ENCODE data around the gene NKD2. TPM values are rescaled to one million over a fixed set of nuclear protein-coding genes. Genes with fewer than 3 reads are reported as not detected.

NKD2 gene
- total and polyA plus RNA-seq, 9 of the 15 experiments (the other 6 are each of a cell fraction or from before 2014, with no cell fraction given), result 0.09 to 0.64 (median 0.27) TPM; not detected in 5

DNA sequence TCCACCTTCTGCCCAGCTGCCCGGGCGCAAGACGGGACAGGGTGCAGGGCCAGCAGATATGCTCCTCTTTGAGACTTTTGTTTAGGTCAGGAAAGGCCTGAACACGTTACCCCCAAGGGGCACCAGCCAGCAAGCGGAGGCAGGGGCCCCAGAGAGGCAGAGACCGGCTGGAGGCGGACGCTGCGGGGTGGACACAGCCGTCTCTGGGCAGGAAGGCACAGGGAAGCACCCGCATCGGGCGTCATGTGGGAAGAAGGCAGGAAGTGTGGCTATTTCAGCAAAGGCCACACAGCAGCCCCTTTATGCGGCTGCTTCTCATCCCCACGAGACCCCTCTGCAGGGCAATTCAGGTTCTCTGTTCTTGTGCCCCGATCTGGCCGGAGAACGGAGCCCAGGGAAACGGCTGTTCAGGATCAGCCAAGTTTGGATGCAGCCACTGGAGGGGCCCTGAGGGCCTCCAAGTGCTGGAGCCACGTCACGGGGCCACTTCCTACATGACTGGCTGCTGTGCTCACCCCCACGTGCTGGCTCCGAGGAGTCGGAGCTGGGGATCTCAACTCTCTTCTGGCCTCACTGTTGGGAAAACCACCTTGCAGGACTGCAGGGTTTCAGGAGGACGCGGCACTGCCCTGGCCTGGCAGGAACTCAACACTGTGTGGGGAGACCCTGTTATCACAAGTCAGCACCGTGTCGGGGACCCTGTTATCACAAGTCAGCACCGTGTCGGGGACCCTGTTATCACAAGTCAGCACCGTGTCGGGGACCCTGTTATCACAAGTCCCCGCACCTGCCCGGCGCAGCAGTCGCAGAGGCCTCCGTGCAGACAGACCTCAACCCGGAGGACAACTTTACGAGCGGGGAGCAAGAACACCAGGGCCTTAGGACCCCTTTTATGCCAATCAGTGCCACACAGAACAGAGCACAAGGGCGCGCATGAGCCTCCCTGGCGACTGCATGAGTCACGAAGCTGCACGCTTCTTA, 58.8 kb downstream of the NKD2 start (continued):
- TF ChIP-seq ZNF583 (CRISPR knock-in tag; IDR thresholded peaks at IDR 0.05) (peak; percentile 80; the same call in 1 of the 2 replicates), ZNF75A (CRISPR knock-in tag; IDR thresholded peaks at IDR 0.05) (no peak), ZNF217 (CRISPR knock-in tag; IDR thresholded peaks at IDR 0.05) (no peak), NR1H2 (CRISPR knock-in tag; IDR thresholded peaks at IDR 0.05) (peak; percentile 92; the same call in 1 of the 2 replicates), NCOA2 (IDR thresholded peaks at IDR 0.05; ENCODE audit: partially characterized antibody in 2 of 2) (no peak), KLF16 (IDR thresholded peaks at IDR 0.05) (peak; percentile 92), MEIS2 (IDR thresholded peaks at IDR 0.05; ENCODE audit: partially characterized antibody) (peak; percentile 40), ZNF586 (CRISPR knock-in tag; conservative IDR thresholded peaks at IDR 0.05) (no peak), CTBP1 (IDR thresholded peaks at IDR 0.05; ENCODE audit: borderline replicate concordance) (peak; percentile 83; the same call in 1 of the 2 replicates), ZNF830 (CRISPR knock-in tag; IDR thresholded peaks at IDR 0.05) (no peak), L3MBTL2 (IDR thresholded peaks at IDR 0.05) (peak; percentile 87), MYC (IDR thresholded peaks at IDR 0.05; ENCODE audit: low read depth, low read length) (peak; percentile 23; the same call in 1 of the 2 replicates), MYC (CRISPR knock-in tag; IDR thresholded peaks at IDR 0.05; ENCODE audit: borderline replicate concordance, low read depth) (no peak)
- TF ChIP-seq, protein P1, sequence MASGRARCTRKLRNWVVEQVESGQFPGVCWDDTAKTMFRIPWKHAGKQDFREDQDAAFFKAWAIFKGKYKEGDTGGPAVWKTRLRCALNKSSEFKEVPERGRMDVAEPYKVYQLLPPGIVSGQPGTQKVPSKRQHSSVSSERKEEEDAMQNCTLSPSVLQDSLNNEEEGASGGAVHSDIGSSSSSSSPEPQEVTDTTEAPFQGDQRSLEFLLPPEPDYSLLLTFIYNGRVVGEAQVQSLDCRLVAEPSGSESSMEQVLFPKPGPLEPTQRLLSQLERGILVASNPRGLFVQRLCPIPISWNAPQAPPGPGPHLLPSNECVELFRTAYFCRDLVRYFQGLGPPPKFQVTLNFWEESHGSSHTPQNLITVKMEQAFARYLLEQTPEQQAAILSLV (tag; IDR thresholded peaks at IDR 0.05), result no peak
- TF ChIP-seq, protein P2, sequence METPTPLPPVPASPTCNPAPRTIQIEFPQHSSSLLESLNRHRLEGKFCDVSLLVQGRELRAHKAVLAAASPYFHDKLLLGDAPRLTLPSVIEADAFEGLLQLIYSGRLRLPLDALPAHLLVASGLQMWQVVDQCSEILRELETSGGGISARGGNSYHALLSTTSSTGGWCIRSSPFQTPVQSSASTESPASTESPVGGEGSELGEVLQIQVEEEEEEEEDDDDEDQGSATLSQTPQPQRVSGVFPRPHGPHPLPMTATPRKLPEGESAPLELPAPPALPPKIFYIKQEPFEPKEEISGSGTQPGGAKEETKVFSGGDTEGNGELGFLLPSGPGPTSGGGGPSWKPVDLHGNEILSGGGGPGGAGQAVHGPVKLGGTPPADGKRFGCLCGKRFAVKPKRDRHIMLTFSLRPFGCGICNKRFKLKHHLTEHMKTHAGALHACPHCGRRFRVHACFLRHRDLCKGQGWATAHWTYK (CRISPR knock-in tag; IDR thresholded peaks at IDR 0.05), result peak; percentile 88; the same call in 1 of the 2 replicates
- TF ChIP-seq, protein P3, sequence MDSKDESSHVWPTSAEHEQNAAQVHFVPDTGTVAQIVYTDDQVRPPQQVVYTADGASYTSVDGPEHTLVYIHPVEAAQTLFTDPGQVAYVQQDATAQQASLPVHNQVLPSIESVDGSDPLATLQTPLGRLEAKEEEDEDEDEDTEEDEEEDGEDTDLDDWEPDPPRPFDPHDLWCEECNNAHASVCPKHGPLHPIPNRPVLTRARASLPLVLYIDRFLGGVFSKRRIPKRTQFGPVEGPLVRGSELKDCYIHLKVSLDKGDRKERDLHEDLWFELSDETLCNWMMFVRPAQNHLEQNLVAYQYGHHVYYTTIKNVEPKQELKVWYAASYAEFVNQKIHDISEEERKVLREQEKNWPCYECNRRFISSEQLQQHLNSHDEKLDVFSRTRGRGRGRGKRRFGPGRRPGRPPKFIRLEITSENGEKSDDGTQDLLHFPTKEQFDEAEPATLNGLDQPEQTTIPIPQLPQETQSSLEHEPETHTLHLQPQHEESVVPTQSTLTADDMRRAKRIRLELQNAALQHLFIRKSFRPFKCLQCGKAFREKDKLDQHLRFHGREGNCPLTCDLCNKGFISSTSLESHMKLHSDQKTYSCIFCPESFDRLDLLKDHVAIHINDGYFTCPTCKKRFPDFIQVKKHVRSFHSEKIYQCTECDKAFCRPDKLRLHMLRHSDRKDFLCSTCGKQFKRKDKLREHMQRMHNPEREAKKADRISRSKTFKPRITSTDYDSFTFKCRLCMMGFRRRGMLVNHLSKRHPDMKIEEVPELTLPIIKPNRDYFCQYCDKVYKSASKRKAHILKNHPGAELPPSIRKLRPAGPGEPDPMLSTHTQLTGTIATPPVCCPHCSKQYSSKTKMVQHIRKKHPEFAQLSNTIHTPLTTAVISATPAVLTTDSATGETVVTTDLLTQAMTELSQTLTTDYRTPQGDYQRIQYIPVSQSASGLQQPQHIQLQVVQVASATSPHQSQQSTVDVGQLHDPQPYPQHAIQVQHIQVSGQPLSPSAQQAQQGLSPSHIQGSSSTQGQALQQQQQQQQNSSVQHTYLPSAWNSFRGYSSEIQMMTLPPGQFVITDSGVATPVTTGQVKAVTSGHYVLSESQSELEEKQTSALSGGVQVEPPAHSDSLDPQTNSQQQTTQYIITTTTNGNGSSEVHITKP (IDR thresholded peaks at IDR 0.05; ENCODE audit: partially characterized antibody), result no peak
- TF ChIP-seq, protein P4, sequence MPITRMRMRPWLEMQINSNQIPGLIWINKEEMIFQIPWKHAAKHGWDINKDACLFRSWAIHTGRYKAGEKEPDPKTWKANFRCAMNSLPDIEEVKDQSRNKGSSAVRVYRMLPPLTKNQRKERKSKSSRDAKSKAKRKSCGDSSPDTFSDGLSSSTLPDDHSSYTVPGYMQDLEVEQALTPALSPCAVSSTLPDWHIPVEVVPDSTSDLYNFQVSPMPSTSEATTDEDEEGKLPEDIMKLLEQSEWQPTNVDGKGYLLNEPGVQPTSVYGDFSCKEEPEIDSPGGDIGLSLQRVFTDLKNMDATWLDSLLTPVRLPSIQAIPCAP (CRISPR knock-in tag; IDR thresholded peaks at IDR 0.05; ENCODE audit: borderline replicate concordance), result no peak
- TF ChIP-seq, protein P5, sequence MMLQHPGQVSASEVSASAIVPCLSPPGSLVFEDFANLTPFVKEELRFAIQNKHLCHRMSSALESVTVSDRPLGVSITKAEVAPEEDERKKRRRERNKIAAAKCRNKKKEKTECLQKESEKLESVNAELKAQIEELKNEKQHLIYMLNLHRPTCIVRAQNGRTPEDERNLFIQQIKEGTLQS (IDR thresholded peaks at IDR 0.05), result no peak; the same call in 1 of the 2 replicates
- TF ChIP-seq, protein P5 (CRISPR knock-in tag; conservative IDR thresholded peaks at IDR 0.05), result no peak

Data from K562 (cell line).